MM.1S (cell line): ENCODE measurements around the gene TEX36.

Experiments
- CTCF ChIP-seq: fragments of 300-600 bp; sonication (generic); IDR thresholded peaks from 2 replicates; pipeline ENCODE4 v1.5.1; 2016; ENCODE audit warnings: antibody characterized with exemption, low read length, mixed read lengths
- EZH2 ChIP-seq: fragments of 300-600 bp; sonication (generic); optimal IDR thresholded peaks from 2 replicates; pipeline ENCODE3; 2017; ENCODE audit warnings: low read depth, mild to moderate bottlenecking, antibody characterized with exemption, low read length, mixed read lengths
- EZH2phosphoT487 ChIP-seq: fragments of 300-600 bp; sonication (generic); IDR thresholded peaks from 2 replicates; pipeline ENCODE4 v1.6.1; 2018; ENCODE audit warnings: antibody characterized with exemption, low read length

GRCh38 chr10:125646311-125646710 is 36.7 kb downstream of the TEX36 start:
- TF ChIP-seq CTCF: no peak
- TF ChIP-seq EZH2: no peak
- no peak for TF ChIP-seq EZH2phosphoT487
